ENCODE results near the gene ZDHHC14.

ZDHHC14 gene

DNA sequence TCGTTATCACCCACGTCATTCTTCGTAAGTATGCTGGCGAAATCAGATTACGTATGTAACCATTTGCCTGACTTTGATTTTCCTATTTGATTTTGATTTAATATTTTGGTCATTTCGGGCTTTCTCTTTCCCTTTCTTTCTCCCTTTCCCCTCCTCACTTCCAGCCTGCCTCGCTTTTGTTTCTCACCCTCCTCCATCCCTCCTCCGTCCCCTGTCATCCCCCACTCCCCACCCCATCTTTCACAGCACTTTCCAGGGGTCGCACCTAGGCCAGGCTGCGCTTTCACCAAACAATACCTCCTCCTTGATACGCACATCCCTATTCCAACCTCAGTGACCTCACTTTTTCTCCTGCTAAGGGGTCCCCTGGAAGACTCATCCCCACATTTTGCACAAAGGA, 247.5 kb downstream of the ZDHHC14 start:
- DNase-seq (ENCODE audit: low read depth) = no peak
- no peak overlapping the region for H3K4me3 ChIP-seq (ENCODE audit: low read depth, low read length)
- TF ChIP-seq, protein P1, sequence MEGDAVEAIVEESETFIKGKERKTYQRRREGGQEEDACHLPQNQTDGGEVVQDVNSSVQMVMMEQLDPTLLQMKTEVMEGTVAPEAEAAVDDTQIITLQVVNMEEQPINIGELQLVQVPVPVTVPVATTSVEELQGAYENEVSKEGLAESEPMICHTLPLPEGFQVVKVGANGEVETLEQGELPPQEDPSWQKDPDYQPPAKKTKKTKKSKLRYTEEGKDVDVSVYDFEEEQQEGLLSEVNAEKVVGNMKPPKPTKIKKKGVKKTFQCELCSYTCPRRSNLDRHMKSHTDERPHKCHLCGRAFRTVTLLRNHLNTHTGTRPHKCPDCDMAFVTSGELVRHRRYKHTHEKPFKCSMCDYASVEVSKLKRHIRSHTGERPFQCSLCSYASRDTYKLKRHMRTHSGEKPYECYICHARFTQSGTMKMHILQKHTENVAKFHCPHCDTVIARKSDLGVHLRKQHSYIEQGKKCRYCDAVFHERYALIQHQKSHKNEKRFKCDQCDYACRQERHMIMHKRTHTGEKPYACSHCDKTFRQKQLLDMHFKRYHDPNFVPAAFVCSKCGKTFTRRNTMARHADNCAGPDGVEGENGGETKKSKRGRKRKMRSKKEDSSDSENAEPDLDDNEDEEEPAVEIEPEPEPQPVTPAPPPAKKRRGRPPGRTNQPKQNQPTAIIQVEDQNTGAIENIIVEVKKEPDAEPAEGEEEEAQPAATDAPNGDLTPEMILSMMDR (IDR thresholded peaks at IDR 0.05; ENCODE audit: control insufficient read depth, extremely low read depth, insufficient read depth) = no peak

DNA sequence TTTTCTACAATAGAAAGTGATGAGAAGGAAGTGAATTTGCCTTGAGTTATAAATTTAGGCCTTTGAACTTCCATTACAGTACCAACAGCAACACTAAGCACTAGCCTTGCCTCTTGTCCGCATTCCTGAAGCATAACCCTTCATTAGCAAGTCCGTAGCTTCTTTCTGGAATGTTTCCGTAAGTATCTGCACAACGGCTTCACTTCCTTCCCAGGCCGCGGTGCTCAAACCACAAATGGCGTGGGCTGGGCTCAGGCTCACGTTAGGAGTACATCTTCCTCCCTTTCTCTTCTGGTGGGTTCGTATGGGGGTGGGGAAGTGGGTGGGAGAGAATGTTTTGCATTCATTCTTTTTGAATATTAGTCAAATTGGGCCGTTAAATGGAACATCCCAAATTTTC, 248.2 kb downstream of the ZDHHC14 start:
- TF ChIP-seq, protein P1 (IDR thresholded peaks at IDR 0.05; ENCODE audit: control insufficient read depth, extremely low read depth, insufficient read depth) = no peak
- DNase-seq (ENCODE audit: low read depth) = no peak
- H3K4me3 ChIP-seq (ENCODE audit: low read depth, low read length) = no peak overlapping the region

DNA sequence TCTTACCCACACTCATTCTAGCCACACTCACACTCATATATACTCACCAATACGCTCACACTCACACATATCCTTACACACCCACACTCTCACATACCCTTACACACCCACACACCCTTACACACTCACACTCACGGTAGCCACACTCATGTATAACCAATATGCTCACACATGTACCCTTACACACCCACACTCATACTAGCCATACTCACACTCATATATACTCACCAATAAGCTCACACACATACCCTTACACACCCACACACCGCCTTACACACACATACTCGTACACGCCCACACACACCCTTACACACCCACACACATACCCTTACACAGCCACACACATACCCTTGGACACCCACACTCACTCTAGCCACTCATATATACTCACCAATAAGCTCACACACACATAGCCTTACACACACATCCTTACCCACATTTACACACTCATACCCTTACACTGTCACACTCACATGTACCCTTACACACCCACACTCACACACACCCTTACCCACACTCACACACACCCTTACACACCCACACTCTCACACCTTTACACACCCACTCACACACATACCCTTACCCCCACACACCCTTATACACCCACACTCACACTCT, 249.6 kb downstream of the ZDHHC14 start:
- DNase-seq (ENCODE audit: low read depth) = no peak
- TF ChIP-seq, protein P1 (IDR thresholded peaks at IDR 0.05; ENCODE audit: control insufficient read depth, extremely low read depth, insufficient read depth) = no peak

DNA sequence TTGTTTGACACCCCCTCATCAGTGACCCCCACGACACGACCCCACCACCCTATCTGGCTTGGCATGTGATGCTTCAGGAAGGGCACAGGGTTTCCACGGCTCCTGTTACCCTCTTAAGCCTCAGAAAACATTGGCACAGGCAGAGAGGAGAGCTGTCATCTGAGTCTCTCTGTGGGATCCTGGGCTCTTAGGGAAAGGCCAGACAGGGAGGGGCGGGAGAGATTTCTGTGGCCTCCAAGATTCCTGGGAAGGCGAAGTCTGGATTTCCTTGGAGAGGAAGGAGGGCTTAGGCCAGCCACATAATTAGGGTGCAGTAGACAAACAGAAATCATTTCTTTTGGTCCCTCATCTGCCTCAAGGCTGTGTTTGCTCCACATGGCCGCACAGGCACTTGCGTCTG, 250.4 kb downstream of the ZDHHC14 start:
- TF ChIP-seq, protein P1 (IDR thresholded peaks at IDR 0.05; ENCODE audit: control insufficient read depth, extremely low read depth, insufficient read depth) = no peak
- no peak overlapping the region for H3K4me3 ChIP-seq (ENCODE audit: low read depth, low read length)
- no peak for DNase-seq (ENCODE audit: low read depth)

More for the DNA sequence above, 249.6 kb downstream of the ZDHHC14 start:
- H3K4me3 ChIP-seq (ENCODE audit: low read depth, low read length) = no peak overlapping the region

DNA sequence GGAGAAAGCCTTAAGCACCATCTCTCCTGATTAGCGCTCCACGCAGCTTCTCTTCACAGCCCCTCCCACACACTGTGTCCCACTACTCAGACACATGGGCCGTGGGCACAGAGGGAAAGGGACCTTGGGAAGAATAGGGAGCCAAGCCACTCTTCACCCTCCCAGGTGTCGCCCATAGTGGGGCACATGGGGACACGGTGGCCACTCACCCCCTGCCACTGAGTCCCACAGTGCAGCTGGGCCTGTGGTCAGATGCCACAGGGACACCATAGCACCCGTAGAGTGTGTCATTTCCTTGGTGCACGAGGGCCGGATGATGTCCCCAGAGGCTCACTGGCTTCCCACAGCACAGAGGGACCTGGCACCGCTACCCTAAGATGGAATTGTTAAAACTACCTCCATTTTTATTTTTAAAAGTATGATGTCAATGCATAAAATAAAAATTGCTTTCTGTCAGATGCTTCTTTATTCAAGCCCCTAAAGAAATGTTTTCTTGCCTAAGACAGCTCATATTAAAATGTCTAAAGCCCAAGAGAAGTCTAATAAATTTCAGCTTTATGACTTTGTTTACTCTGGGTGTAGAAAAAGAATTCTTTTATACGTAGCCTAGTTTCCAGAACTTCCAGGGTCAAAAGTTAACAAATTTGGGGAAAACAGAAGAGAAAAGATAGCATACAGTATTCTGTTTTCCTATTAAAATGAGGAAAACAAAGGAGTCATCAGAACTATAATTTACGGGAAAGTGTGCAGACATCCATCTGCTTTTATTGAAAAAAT, 251.0 kb downstream of the ZDHHC14 start:
- no peak overlapping the region for H3K4me3 ChIP-seq (ENCODE audit: low read depth, low read length)
- TF ChIP-seq, protein P1 (IDR thresholded peaks at IDR 0.05; ENCODE audit: control insufficient read depth, extremely low read depth, insufficient read depth) = no peak
- DNase-seq (ENCODE audit: low read depth) = no peak

DNA sequence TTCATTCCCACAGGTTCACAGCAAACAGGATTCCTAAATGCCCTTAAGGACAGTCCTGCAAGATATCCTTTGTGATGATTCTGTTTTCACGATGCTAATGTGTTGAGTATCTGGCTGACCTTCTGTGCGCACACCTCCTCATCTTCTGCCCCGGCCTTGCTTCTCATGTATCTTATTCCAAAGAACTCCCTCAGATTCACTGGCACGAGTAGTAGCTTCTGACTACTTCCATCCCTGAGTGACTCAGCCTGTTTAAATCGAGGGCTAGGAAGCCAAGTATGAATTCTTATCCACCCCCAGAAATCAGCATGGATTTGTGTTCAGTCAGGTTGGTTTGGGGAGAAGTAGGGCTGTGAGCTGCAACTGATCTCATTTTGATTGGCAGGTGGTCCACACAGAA, 251.8 kb downstream of the ZDHHC14 start:
- TF ChIP-seq, protein P1 (IDR thresholded peaks at IDR 0.05; ENCODE audit: control insufficient read depth, extremely low read depth, insufficient read depth) = no peak
- DNase-seq (ENCODE audit: low read depth) = no peak
- no peak overlapping the region for H3K4me3 ChIP-seq (ENCODE audit: low read depth, low read length)
